ENCODE measurements around the gene PLEKHA5.
"Not testable (repeated sequence)": the region's sequence is repeated elsewhere in the genome, so short reads cannot be mapped to it uniquely, and the experiment has no call there.

- TF ChIP-seq CTCF (IDR thresholded peaks at IDR 0.05); POLR2AphosphoS5 (IDR thresholded peaks at IDR 0.05; ENCODE audit: low read depth, low read length); TCF7L2 (IDR thresholded peaks at IDR 0.05; ENCODE audit: low read depth, low read length): not testable (repeated sequence)
These were observed 37.1 kb upstream of the PLEKHA5 start for GRCh38 chr12:19092482-19092881.
